Measurements from ENCODE around the gene TRIP13.

The TRIP13 gene

DNA sequence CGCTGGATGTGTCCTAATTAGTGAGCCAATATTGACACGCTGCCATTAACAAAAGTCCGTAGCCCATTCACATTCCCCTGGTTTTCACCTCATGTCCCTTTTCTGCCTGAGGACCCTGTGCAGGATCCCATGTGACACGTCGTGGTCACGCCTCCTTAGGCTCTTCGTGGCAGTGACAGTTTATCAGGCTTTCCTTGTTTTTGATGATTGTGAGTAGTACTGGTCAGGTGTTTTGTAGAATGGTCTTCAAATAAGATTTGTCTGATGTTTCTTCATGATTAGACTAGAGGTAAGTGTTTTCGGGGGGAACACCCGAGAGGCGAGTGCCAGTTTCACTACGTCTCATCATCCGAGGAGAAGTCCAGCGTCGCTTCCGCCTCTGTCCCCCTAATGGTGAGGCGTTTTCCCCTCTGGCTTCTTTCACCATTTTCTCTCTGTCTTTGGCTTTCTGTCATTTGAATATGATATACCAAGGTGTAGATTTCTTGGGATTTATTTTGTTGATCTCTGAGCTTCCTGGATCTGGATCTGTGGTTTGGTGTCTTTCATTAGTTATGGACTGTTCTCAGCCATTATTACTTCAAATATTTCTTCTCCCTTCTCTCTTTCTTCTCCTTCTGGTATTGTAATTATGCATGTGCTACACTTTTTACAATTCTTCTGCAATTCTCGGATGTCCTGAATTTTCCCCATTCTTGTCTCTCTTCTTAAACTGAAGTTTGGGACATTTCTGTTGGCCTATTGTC is 57.3 kb downstream of the TRIP13 start:
- in situ Hi-C loops (cut with MboI; ENCODE audit: low sequenced_read_pairs) = no loop called here

DNA sequence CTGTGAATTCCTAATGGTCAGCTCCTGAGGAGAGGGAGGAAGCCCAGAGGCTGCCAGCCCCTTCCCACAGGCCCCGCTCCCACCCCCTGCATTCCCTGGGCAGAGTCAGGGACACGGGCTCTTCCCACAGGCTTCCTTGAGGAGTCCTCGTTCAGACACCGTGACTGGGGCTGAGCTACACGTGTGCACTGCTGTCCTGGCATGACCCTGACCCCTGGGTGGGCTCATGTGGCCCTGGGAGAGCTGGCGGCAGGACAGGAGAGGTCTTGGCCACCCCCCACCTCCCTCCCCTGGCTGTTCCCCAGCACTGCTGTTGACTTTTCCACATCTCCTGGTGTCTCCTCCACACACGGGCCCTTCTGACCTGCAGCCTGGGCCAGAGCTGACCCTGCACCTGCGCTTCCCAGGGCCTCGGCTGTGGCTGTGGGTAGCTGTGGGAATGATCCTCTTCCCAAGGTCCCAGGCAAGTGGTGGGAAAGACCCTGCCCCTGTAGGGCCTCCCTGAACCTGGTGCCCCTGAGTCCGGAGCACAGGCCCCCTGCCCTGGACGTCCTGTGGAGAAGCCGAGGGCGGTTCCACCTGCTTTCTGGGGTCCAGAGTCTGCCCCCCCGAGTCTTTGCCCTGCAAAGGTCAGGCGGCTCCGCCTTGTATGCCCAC is 59.4 kb downstream of the TRIP13 start:
- in situ Hi-C loops (cut with MboI; ENCODE audit: low sequenced_read_pairs) = no loop called here

DNA sequence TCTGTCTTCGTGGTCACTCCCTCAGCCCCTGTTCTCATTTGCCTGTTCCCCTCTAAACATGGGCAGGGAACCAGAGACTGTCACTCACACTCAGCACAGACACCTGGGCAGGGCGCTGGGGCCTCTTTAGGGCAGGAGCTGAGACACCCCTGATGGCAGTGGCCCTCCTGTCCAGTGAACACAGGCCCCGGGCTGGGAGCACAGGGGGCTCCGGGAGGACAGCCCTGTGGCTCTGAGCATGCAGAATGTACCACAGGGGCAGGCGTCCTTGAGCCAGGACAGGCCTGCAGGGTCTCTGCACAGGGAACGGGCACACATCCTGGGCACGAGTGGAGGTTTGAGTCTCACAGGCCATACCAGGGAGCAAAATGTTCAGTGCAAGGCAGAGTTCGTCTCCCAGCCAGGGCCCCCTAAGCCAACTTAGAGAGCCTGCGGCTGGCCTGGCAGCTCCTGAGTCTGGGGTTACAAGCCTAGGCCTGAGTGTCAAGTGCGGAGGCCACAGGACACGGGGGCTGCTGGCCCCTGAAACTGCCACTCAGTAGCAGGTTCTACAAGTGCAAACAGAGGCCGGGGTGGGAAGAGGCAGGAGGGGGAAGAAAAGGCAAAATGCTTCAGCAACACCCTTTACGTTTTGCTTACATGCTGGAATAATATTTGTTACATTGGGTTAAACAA is 60.0 kb downstream of the TRIP13 start:
- in situ Hi-C loops (cut with MboI; ENCODE audit: low sequenced_read_pairs) = no loop called here

DNA sequence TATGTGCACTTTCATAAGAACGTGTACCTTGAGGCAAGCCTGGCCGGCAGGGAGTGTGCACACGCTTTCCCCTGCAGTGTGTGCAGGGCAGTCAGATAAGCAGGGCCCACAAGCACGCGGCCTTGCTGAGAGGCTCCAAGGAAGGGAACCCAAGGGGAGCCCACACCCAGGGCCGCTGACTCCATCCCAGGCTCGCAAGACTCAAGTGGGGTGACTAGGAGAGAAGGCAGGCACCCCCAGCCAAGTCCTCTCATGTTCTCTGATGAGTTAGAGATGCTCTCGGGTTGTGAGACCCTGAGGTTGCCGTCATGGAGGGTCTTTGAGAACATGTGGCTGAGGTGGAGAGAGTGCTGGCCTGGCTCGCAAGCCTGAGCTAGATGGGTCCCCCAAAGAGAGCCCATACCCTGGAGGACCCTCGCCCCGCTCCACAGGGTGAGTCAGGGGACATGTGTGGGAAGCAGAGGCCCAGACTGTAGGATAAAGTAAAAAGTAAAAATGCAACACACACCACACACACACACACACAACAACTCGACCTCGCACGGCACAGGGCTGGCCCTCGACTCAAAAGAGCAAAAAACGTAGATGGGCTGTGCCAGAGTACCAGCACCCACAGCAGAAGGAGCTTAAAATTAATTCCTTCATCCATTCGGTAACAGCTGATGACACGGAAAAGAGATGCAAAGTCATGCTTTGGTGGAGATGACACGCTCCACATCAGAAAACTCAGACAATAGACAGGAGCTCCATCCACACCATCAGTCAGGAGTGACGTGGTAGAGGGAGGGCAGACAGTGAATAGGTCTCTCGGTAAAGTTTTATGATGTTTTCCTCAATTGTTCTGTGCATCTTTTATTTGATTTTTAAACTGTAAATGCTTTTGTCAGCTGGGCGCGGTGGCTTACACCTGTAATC is 61.1 kb downstream of the TRIP13 start:
- in situ Hi-C loops (cut with MboI; ENCODE audit: low sequenced_read_pairs) = no loop called here

DNA sequence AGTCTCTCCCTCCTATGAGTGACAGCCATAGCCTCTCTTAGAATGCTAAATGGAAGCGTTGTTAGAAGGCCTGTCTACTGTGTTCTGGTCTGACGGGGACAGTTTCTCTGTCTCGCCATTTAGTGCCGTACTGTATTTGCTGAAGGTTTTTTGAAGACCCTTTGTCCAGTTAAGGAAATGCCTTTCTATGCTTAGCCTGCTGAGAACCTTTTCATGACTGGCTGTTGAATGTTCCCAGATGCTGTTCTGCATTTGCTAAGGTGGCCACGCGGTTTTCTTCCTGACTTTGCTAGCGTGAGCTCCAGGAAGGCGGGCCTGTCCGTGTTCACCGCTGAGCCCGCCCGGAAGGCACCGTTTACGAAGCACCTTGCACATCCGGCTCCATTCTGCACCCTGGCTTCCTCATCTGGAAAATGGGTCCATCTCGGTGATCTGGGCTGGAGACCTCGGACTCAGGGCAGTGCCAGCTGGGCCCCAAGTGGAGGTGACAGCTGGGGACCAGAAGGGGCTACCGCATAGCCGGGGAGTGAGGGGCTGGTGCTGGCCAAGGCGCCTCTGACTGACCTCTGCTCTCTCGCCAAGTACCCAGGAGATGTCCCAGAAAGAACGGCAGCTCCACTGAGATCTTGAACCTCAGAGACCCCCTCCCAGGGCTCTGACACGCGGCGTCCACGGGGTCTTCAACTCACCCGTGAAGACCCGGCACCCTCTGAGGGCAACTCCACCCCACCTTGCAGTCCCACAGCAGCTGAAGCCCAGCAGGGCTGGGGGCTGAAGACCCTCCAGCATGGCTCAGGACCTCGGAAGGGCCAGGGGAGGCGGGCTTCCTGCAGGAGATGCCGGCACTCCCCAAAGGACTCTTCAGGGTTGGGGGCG is 63.4 kb downstream of the TRIP13 start:
- in situ Hi-C loops (cut with MboI; ENCODE audit: low sequenced_read_pairs) = no loop called here

DNA sequence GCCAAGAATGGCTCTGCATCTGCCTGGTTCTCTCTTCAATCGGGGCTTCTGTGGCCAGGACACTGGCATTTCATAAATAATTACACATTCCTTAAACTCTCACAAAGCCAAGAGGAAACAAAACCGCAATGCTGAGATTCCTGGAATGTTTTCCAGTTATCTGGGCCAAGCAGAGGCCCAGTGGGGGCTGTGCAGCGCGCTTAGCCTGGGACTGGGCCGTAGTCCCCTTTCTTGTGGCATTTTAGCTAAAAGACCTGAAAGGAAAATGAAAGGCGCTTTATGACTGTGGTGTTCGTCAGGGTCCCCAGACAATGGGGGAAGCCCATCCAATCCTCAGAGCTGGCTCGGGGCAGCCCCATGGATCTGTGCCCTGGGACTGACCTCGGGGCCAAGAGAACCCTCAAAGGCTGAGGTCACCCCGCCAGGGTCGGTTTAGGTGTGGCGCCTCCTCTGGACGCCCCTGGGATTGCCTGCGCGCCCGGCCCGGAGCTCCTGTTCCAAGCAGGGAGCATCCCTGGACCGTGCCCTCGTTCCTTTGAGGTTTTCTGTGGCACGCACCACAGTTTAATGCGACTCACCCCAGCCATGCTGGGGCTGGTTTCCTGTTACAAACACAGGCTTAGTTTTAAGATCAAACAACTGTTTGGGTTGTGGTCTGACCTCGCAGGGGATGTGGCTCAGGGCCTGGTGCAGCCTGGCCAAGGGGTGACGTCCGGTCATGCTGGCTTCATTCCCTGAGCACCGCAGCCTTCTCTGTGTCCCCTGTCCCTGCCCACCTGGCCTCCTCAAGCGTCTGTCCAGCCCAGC is 64.5 kb downstream of the TRIP13 start:
- in situ Hi-C loops (cut with MboI; ENCODE audit: low sequenced_read_pairs) = no loop called here

DNA sequence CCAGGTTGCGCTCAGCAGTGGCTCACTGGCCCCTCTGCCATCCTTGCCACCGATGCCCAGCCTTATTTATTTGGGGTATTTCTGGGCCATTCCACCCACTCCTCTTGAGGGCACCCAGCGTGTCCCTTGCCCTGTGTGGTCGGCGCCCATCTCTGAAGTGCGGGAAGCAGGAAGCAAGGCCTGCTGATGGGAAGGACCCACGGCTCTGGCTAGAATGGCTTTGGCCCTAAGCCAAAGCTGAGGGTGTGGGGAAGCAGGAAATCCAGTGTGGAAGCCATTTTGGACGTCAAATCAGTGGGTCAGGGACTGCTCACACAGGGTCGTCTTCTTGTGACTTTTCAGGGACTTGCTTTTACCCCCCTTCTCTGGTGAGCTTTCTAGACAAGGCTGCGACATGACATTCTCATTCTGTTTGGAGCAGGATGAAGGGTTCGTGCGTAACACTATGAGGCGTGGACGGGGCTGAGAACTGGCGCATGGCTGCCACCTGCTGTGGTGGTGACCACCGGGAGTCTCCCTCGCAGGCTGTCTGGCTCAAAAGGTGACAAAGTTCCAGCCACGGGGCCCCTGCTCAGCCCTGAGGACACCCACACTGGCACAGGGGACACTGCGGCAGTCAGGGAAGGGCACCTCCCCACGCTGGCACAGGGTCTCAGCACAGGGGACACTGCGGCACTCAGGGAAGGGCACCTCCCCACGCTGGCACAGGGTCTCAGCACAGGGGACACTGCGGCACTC is 65.2 kb downstream of the TRIP13 start:
- in situ Hi-C loops (cut with MboI; ENCODE audit: low sequenced_read_pairs) = no loop called here

DNA sequence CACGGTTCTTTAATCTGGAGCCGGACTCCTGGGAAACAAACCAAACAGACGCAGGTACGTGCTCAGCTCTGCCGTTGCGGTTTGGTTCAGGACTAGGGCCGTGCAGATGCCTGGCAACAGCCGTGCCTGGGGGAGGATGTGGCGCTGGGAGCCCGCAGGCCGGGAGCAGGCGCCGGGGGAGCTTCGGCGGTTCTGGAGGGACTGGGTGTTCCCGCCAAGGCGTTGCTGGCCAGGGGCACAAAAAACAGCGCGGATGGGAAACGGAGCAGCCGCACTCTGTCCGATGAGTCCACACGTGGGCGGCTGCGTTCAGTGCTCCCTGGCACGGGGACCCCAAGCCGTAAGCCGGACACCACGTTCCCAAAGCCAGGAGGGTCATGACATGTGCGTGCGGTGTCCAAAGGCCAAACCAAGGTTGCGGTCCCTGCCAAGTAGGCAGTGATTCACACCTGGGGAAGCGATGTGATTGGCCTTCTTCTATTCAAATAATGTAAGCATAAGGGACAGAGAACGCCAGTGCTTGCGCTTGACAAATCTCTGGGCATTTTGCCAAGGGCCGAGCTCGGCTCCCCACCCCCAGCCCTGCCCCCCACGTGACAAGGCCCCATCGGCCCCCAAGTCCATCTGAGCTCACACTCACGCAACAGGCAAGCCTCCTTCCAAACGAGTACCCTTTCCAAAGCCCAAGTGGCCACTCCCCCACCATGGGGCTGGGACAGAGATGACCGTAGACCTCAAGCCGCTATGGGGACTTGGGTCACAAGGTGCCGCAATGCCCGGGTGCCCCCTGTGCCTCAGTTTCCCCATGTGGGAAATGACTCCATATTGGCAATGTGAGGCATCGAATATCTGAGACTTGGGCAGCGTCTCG is 66.3 kb downstream of the TRIP13 start:
- in situ Hi-C loops (cut with MboI; ENCODE audit: low sequenced_read_pairs) = no loop called here

DNA sequence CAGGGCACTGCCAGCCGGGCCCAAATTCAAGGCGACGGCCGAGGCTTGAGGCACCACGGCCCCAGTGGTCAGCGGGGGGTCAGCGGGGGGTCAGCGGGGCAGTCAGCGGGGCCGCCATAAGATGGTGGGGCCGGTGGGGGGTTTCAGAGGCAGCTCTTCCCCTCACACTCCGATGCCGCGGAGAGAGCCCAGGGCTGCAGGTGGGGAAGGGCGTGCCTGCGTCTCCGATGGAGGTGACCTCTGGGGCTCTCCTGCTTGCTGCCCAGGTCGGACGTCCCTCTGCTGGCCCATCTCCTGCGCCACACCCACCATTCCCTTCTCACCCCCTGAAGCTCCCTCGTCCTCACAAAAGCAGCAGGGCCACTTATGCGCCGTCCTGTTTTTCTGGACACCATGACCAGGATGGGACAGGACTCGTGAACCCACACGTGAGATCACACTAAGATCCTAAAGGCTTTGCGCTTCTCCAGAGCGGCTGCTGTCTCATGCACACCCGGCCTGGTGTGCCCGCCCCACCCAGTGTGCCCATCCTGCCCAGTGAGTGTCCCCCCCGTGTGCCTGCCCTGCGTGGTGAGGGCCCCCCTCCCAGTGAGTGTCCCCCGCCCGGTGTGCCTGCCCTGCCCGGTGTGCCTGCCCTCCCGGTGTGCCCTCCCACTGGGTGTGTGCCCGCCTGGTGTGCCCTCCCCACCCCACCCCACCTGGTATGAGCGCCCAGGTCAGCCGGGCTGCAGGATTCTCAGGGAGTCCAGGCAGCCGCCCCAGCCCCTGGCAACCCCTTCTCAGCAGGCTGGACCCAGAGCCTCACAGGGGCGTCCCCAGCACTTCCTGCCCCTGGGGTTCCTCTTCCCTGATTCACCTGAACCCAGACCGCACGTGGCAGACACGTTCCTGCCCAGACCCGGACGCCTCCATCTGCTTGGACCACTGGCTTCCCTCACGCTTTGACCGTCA is 67.2 kb downstream of the TRIP13 start:
- in situ Hi-C loops (cut with MboI; ENCODE audit: low sequenced_read_pairs) = no loop called here

DNA sequence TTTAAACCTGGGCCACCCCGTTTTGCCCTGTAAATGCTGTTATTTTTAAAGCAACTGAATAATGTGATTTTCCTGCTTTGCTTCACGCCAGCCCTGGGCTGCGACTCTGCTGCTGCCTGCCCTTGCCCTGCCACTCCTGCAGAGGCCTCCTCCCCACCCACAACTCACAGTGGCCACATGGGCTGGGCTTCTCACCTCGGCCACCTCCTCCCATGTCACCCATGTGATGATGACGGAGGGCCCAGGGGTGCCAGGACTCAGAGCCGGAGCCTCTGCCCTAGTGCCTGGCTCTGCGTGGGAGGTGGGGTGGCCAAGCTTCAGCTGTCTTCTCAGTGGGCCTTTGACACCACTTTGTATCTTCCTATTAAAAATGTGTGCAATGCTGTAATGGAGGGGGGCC is 67.9 kb downstream of the TRIP13 start:
- in situ Hi-C loops (cut with MboI; ENCODE audit: low sequenced_read_pairs) = no loop called here

DNA sequence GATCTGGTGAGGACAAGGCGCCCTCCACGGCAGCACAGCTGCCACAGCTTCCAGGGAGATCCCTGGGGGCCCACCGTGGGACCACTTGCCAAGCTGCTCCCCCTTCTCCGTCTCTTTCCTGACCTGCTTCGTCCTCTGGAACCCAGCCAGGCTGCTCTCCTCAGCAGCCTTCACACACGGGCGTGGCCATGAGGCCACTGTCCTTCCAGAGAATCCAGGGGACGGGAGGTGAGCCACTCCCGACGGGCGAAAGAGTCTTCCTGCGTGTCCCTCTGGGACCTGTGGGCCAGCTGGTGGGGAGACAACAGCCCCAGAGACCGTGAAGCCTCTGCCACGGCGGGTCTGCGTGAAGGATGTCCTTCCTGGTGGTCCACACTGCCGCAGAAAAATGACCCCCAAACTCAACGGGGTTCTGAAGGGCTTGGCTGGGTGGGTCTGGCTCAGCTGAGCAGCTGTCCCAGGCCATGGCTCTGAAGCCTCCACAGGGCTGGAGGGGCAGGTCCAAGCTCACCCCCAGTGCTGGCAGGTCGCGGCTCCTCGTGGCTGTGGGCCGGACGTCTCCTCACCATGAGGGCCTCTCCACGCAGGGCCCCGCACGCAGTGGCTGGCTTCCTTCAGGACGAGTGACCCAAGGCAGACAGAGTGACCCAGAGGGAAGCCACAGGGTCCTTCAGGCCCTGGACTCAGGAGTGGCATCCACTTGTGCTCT is 68.5 kb downstream of the TRIP13 start:
- in situ Hi-C loops (cut with MboI; ENCODE audit: low sequenced_read_pairs) = no loop called here

DNA sequence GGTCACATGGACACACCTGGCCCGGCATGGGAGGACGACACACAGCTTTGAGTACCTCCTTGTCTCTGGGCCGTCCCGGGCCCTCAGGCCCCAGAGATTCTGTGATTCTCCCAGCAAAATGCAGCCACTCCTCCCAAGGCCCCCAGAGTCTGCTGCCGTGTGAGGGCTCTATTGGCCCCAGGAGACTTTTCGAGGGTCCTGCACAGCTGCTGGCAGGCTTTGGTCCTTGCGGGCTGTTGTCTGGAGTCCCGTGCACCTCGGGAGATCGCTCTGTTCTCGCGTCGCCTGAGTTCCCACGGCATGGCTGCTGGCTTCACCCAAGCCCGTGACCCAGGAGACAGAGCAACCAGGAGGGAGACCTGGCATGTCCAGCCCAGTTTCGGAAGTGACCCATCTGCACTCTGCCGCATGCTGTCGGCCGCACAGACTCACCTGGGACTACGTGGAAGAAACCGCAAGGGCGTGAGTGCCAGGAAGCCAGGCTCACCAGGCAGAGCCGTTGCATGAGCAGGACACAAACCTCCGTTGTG is 69.1 kb downstream of the TRIP13 start:
- in situ Hi-C loops (cut with MboI; ENCODE audit: low sequenced_read_pairs) = no loop called here

DNA sequence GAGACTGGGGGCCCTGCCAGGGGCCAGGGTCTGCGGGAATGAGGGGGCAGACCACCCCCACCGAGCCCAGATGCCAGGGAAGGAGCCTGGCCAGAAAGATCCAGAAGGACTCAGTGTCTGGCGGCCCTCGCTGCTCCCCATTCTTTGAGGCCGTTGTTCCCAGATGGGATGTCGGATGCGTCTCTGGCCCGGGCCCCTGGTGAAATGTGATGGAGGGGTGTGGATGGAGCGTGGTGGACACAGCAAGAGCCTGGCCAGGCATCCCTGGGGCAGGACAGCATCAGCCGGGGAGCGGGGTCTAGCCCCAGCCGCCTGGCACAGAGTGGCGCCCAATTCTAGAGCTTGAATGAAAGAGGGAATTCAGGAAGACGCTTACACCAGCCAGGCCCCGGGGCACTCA is 69.7 kb downstream of the TRIP13 start:
- in situ Hi-C loops (cut with MboI; ENCODE audit: low sequenced_read_pairs) = no loop called here

DNA sequence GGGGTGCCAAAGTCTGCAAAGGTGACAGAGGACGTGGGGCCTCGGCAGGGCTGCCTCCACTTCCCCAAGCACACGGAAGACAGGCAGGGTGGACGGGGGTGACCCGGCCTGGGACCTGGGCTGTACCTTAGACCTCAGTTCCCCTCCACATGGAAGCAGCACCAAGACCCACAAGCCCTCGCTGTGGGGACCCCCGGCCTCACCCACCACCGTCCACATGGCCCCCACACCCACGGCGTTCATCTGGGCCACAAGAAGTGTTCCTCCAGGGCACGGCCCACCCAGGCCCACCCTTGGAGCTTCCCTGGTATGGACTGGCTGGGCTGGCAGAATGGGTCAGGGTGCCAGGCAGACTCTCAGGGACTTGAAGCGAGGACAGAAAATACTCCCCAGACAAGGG is 70.1 kb downstream of the TRIP13 start:
- in situ Hi-C loops (cut with MboI; ENCODE audit: low sequenced_read_pairs) = no loop called here

DNA sequence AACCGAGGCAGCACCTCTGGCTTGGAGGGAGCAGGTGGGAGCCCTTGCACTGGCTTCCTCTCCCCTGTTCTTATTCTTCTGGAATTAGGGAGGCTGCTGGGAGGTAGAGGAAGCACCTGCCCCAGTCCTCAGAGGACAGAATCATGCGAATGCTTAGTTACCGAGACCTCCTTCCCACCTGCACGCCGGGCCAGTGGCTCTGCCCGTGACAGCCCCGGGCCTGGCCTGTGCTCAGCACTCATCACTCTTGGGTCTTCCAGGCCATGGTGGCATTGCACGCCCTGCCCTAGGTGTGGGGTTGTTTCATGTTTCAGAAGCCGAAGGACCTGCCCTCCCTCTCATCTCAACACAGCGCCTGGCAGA is 70.6 kb downstream of the TRIP13 start:
- in situ Hi-C loops (cut with MboI; ENCODE audit: low sequenced_read_pairs) = no loop called here

All from HL-60/S4 treated with retinoic acid at 250 ng/mL for 4 days and 3 days (cell line).